DOHH2 (cell line): ENCODE data around the gene KCNQ1.

Experiments used
- EZH2phosphoT487 ChIP-seq: fragments of 200-600 bp; sonication (generic); IDR thresholded peaks from 2 replicates; pipeline ENCODE4 v1.6.1; 2017; ENCODE audit warnings: borderline replicate concordance, mild to moderate bottlenecking, antibody characterized with exemption, low read length, moderate library complexity, mixed read lengths
- TF ChIP-seq, protein P1 (sequence below): fragments of 200-600 bp; sonication (generic); IDR thresholded peaks from one replicate; pipeline ENCODE4 v1.5.1; 2014; ENCODE audit warnings: antibody characterized with exemption, mild to moderate bottlenecking, low read depth, low read length; ENCODE audit not compliant: poor library complexity, severe bottlenecking

DNA sequence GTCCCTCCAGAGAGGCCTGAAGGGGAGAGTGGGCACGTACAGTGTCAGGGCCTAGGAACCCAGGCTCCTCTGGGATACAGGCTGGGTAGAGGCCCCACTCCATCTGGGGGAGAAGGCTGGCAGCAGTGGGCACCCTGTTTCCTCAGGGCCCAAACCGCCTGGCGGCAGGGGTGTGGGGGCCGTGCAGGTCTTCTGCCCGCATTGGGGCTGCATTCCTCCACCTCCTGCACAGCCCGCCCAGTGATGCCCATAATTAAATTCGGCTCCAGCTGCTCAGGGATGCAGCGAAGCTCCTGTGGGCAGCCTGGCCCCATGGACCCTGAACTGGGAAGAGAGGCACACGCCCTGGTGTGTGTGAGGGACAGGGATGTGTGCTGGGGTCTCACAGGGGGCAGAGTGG is 219.6 kb downstream of the KCNQ1 start:
- TF ChIP-seq, protein P1, sequence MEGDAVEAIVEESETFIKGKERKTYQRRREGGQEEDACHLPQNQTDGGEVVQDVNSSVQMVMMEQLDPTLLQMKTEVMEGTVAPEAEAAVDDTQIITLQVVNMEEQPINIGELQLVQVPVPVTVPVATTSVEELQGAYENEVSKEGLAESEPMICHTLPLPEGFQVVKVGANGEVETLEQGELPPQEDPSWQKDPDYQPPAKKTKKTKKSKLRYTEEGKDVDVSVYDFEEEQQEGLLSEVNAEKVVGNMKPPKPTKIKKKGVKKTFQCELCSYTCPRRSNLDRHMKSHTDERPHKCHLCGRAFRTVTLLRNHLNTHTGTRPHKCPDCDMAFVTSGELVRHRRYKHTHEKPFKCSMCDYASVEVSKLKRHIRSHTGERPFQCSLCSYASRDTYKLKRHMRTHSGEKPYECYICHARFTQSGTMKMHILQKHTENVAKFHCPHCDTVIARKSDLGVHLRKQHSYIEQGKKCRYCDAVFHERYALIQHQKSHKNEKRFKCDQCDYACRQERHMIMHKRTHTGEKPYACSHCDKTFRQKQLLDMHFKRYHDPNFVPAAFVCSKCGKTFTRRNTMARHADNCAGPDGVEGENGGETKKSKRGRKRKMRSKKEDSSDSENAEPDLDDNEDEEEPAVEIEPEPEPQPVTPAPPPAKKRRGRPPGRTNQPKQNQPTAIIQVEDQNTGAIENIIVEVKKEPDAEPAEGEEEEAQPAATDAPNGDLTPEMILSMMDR = no peak
- no peak for TF ChIP-seq EZH2phosphoT487
